Stimulated activated naive CD8-positive, alpha-beta T cell treated with anti-CD3 and anti-CD28 coated beads, Interleukin-15, Interleukin-2, amounts not matched to agents 100 ng/mL and 50 ng/mL, for 24 hours (primary cell): ENCODE measurements around the gene CTF1.
"Not testable (repeated sequence)": the region's sequence is repeated elsewhere in the genome, so short reads cannot be mapped to it uniquely, and the experiment has no call there.

Source experiments
- H3K27ac Mint-ChIP-seq: one replicate; pipeline ENCODE4 v1.8.0; 2021; ENCODE audit warnings: mild to moderate bottlenecking, mixed read lengths
- H3K27me3 Mint-ChIP-seq: one replicate; pipeline ENCODE4 v1.8.0; 2021; ENCODE audit warnings: mixed read lengths
- H3K36me3 Mint-ChIP-seq: one replicate; pipeline ENCODE4 v1.8.0; 2021; ENCODE audit warnings: low read depth, mixed read lengths
- H3K4me1 Mint-ChIP-seq: one replicate; pipeline ENCODE4 v1.8.0; 2021; ENCODE audit warnings: low read depth, mixed read lengths
- H3K4me3 Mint-ChIP-seq: one replicate; pipeline ENCODE4 v1.8.0; 2021; ENCODE audit warnings: mild to moderate bottlenecking, mixed read lengths
- H3K9me3 Mint-ChIP-seq: one replicate; pipeline ENCODE4 v1.8.0; 2021; ENCODE audit warnings: mixed read lengths

CTF1 gene

DNA sequence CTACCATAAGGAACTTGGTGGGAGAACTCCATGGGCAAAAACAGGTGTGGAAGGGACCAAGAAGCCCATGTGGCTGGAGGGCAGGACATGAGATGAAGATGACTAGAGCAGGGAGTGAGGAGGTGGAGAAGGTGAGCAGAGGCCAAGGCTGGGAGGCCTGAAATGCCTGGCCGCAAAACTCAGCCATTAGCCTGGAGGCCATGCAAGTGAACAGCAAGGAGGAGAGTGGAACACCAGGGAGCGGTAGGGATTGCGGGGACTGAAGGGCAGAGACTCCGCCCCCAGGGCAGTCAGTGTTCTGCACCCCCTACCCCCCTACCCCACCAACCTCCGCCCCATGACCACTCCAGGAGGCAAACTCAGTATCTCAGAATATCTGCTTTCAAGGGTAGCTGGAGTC is 19.5 kb upstream of the CTF1 start:
- Mint-ChIP-seq H3K4me3 (peak overlapping the region; percentile 96), H3K27ac (peak overlapping the region; percentile 96), H3K9me3 (no peaks in the 10 kb centered on the region), H3K4me1 (peaks cover 35% of the 10 kb centered on the region), H3K36me3 (peaks cover 20% of the 10 kb centered on the region), H3K27me3 (no peaks in the 10 kb centered on the region)

DNA sequence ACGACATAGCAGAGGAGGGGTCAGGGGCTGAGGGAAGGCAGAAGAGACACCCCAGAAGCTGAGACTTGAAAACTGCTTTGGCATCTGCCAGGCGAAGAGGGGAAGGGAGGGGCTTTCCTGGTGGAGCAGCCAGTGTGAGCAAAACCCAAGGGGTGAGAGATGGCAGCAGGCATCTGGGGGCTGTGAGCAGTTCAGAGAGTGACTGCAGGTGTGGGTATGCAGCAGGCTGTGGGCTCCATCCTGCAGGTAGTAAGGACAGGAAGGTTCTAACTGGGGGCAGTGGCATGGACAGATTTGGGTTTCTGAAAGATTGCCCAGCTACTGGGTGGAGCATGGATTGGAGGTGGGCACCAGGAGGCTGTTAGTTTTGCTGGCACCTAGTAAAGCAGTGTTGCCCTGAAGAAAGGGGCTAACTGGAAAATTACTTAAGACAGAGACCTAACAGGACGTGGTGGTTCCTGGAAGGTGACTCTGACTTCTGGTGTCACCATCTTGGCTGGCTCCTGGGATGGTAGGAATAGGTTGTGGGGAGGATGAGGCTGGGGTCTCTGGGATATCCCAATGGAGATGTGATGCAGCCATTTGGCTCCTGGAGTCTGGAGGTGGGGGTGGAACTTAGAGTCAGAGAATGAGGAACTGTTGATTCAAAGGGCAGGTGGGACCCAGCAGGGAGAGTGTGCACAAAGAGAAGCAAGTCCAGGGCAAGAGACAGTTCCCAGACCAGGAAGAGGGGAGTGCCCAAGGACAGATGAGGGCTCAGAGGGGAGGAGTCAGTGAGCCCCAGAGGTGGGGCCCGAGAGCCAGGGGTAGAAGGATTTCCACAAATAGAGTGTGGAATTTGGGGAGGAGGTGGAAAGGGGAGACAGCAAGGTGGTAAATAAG is 13.7 kb upstream of the CTF1 start:
- Mint-ChIP-seq H3K36me3 (peaks cover 29% of the 10 kb centered on the region), H3K27me3 (no peaks in the 10 kb centered on the region), H3K4me1 (peaks cover 27% of the 10 kb centered on the region), H3K27ac (peak overlapping the region; percentile 78), H3K4me3 (no peak overlapping the region), H3K9me3 (no peaks in the 10 kb centered on the region)

DNA sequence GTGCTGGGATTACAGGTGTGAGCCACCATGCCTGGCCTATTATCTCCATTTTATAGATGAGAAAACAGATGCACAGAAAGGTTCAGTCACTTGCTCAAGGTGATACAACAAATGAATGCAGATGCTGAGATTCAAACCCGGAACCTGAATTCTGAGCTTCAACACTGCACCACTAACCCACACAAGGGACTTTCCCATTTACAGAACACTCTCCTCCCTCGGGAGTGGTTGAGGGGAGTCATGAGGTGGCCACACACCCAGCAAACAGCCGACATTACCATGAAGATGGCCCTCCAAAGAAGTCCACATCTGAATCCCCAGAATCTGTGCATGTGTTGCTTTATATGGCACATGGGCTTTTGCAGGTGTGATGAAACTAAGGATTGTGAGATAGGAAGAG is 11.7 kb upstream of the CTF1 start:
- peak overlapping the region; percentile 82 for H3K27ac Mint-ChIP-seq
- no peaks in the 10 kb centered on the region for H3K27me3 Mint-ChIP-seq
- H3K9me3 Mint-ChIP-seq = no peaks in the 10 kb centered on the region
- H3K4me1 Mint-ChIP-seq = peaks cover 27% of the 10 kb centered on the region
- peaks cover 30% of the 10 kb centered on the region for H3K36me3 Mint-ChIP-seq
- H3K4me3 Mint-ChIP-seq = peak overlapping the region; percentile 31

DNA sequence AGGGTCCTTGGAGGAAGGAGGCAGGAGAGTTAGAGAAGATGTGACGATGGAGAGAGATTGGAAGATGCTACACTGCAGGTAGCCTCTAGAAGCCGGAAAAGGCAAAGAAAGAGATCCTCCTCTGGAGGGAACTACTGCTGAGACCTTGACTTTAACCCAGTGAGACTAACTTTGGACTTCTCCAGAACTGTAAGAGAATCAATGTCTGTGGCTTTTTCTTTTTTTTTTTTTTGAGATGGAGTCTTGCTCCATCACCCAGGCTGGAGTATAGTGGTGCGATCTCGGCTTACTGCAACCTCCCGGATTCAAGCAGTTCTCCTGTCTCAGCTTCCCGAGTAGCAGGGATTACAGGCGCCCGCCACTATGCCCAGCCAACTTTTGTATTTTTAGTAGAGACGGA is 11.2 kb upstream of the CTF1 start:
- Mint-ChIP-seq H3K27me3 (no peaks in the 10 kb centered on the region), H3K27ac (peak overlapping the region; percentile 82), H3K4me3 (peak overlapping the region; percentile 31), H3K36me3 (peaks cover 33% of the 10 kb centered on the region), H3K4me1 (peaks cover 27% of the 10 kb centered on the region), H3K9me3 (no peaks in the 10 kb centered on the region)

DNA sequence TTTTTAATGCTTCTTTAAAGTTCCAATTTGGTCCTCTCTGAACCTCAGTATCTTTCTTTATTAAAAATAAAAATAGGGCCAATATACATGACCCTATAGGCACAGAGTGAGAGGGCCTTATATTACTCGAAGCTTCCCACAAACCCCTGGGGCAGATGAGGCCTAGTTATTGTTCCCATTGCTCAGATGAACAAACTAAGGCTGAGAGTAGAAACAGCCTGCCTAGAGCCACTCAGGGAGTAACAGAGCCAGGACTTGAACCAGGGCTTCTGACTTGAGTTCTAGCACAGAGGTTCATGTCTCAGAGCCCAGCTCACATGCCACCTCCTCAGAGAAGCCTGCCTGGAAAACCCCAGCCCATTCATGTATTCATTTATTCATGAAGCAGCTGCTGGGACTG is 10.3 kb upstream of the CTF1 start:
- H3K36me3 Mint-ChIP-seq = peaks cover 34% of the 10 kb centered on the region
- no peaks in the 10 kb centered on the region for H3K27me3 Mint-ChIP-seq
- H3K9me3 Mint-ChIP-seq = no peaks in the 10 kb centered on the region
- no peak overlapping the region for H3K4me3 Mint-ChIP-seq
- H3K27ac Mint-ChIP-seq = peak overlapping the region; percentile 51
- peaks cover 27% of the 10 kb centered on the region for H3K4me1 Mint-ChIP-seq

DNA sequence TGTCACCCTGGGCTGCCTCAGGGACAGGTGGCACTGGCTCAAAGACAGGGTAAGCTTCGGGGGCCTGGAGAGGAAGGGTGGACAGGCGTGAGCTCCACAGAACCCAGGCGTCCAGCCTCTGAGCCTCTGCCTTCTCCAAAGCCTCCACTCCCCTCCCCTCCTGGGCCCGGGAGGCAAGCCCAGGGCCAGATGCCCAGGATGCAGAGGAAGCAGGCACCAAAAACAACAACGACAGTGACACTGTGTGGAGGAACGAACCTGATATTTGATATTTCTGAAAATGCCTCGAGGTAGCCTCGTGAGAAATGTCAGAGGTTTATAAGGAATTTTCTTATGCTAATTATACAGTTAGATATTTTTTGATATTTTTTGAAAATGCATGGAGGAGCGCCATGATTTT is 8.5 kb upstream of the CTF1 start:
- Mint-ChIP-seq H3K27me3 (no peaks in the 10 kb centered on the region), H3K27ac (no peak overlapping the region), H3K4me3 (no peak overlapping the region), H3K36me3 (peaks cover 35% of the 10 kb centered on the region), H3K4me1 (peaks cover 30% of the 10 kb centered on the region), H3K9me3 (no peaks in the 10 kb centered on the region)

DNA sequence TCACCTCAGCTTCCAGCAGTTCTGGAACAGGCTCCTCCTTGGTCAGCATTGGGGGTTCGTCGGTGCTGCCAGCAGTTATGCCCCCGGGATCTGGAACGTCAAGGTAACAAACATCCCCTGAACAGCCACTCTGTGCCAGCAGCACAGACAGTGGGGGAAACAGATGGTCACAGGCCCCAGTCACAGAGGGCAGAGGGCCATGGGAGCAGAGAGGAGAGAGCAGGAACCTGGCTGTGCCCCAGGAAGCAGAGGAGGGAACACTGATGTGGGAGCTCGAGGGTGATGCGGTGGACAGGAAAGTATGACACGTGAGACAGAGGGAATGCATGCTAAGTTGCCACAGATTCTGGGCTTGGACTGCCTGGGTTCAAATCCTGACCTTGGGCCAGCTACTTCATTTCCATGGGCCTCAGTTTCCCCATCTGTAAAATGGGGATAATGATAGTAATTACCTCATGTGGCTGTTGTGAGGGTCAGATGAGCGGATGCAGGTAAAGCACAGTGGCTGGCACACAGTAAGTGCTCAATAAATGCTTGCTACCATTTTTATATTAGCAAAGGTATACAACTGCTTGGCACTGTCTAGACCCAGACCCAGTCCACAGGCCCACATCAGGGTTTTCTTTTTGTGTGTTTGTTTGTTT is 7.4 kb upstream of the CTF1 start:
- H3K4me1 Mint-ChIP-seq = peaks cover 32% of the 10 kb centered on the region
- peaks cover 33% of the 10 kb centered on the region for H3K36me3 Mint-ChIP-seq
- H3K27me3 Mint-ChIP-seq = no peaks in the 10 kb centered on the region
- no peak overlapping the region for H3K4me3 Mint-ChIP-seq
- no peaks in the 10 kb centered on the region for H3K9me3 Mint-ChIP-seq
- no peak overlapping the region for H3K27ac Mint-ChIP-seq

DNA sequence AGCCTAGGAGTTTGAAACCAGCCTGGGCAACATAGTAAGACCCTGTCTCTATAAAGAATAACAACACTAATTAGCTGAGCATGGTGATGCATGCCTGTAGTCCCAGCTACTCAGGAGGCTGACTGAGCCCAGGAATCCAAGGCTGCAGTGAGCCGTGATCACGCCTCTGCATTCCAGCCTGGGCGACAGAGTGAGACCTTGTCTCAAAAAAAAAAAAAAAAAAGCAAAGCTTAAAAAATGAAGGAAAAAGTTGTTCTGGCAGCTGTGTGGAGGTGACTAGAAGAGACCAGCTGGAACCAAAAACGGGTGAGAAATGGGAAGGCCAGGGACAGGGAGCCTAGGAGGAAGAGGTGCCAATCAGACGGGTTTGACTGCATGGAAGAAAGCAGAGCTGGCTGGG is 6.7 kb upstream of the CTF1 start:
- Mint-ChIP-seq H3K9me3 (no peaks in the 10 kb centered on the region), H3K36me3 (peaks cover 32% of the 10 kb centered on the region), H3K27ac (no peak overlapping the region), H3K27me3 (no peaks in the 10 kb centered on the region), H3K4me3 (no peak overlapping the region), H3K4me1 (peaks cover 31% of the 10 kb centered on the region)

DNA sequence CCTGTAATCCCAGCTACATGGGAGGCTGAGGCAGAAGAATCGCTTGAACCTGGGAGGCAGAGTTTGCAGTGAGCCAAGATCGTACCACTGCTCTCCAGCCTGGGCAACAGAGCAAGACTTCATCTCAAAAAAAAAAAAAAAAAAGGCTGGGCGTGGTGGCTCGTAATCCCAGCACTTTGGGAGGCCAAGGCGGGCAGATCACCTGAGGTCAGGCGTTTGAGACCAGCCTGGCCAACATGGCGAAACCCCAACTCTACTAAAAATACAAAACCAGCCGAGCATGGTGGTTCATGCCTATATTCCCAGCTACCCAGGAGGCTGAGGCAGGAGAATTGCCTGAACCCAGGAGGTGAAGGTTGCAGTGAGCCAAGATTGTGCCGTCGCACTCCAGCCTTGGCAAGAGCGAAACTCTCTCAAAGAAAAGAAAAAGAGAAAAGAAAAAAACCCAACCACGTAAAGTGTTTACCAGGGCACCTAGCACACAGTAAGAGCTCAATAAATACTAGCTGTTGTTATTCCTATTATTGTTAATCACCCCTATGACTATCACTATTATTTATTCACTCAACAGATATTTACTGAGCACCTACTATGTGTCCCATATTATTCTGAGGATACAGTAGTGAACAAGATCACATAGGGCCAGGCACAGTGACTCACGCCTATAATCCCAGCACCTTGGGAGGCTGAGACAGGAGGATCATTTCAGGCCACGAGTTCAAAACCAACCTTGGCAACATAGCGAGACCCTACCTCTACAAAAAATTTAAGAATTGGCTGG is 5.2 kb upstream of the CTF1 start:
- not testable (repeated sequence) for H3K9me3 Mint-ChIP-seq, H3K27ac Mint-ChIP-seq, H3K4me3 Mint-ChIP-seq, H3K27me3 Mint-ChIP-seq
- peaks cover 23% of the 10 kb centered on the region for H3K36me3 Mint-ChIP-seq
- peaks cover 41% of the 10 kb centered on the region for H3K4me1 Mint-ChIP-seq

DNA sequence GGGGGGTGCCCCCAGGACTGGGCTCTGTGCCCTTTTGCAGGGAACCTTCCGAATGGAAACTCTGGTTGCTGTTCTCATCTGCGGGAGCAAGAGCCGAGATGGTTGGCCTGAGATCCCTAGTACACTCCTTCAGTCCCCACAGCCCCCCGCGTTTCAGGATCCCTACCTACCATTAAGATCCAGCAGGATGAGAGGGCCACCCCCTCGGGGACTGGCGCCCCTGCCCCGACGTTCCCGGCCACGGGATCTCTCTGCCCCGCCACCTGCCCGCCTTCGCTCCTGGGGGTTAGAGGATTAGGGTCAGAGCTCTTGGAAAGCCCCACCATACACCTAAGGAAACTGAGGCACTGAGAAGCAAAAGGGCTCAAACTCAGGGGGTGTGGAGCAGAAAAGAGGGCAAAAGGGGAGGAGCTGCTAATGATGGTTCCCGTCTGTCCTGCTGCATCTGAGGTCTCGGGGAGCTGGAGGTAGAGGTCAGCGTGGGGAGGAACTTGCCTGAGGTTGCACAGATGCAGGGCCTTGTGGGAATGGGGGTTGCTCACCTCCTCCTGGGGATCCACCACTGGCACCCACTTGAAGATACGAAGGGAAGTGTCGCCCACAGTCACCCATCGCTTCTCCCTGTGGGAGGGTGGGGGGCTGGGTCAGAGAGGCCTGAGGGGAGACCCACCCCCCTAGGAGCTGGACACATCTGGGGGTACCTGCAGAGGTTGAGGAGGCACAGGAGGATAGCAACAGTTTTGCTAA is 3.6 kb upstream of the CTF1 start:
- H3K4me3 Mint-ChIP-seq = peak overlapping the region; percentile 89
- H3K27me3 Mint-ChIP-seq = no peaks in the 10 kb centered on the region
- H3K27ac Mint-ChIP-seq = peak overlapping the region; percentile 79
- H3K4me1 Mint-ChIP-seq = peaks cover 49% of the 10 kb centered on the region
- no peaks in the 10 kb centered on the region for H3K9me3 Mint-ChIP-seq
- H3K36me3 Mint-ChIP-seq = peaks cover 18% of the 10 kb centered on the region

DNA sequence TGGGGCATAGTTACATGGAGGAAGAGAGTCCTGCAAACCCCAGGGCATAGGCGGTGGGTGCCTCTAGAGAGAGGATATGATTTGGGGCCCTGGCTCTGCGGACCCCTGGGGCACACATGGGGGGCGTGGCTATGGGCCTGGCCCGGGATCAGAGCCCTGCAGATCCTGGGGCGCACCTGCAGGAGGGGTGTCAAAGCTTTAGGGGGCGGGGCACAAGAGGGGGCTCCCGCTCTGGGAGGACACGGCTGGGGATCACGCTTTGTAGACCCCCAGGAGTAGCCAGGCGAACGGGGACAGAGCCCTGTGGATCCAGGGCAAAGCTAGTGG is 3.0 kb upstream of the CTF1 start:
- H3K27me3 Mint-ChIP-seq = no peaks in the 10 kb centered on the region
- H3K9me3 Mint-ChIP-seq = no peaks in the 10 kb centered on the region
- peak overlapping the region; percentile 89 for H3K4me3 Mint-ChIP-seq
- peaks cover 49% of the 10 kb centered on the region for H3K4me1 Mint-ChIP-seq
- H3K27ac Mint-ChIP-seq = peak overlapping the region; percentile 79
- peaks cover 18% of the 10 kb centered on the region for H3K36me3 Mint-ChIP-seq

DNA sequence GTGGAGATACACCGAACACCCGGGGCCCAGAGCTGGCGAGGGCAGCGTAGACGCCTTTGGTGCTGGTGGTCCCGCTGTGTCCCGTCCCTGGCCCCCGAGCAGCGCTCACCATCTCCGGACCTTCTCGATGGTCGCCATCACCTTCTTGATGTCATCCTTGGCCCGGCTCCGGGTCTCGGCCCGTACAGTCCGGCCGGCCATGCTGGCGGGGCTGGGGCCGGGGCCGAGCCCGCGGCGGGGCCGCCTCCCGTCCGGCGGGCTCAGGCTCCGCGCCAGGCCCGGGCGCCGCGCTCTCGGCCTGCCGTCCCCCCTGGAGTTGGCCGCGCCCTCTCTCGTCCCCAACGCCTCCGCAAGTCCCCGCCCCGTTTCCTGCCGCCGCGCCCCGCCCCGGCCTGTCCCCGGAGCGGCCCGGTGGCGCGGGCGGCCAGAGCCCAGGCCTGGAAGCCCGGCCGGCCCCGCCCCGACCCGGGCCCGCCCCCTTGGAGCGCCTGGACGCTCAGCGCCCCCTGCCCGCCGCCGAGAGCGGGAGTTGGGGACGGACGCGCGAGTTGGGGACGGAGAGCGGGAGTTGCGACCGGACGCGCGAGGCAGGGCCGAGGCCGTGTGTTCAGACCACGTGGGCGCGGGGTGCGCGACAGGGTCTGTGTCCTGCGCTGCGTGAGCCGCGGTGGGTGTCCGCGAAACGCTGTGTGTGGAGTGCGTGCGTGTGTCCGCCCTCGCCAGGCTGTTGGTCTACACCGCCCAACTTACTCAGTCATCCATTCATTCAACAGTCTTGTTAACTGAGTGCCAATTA is 2.5 kb upstream of the CTF1 start, which contains the start of gene BCL7C:
TSS of gene BCL7C (minus strand) at position 334 of the 796 bp plus-strand sequence. CDS start at position 201, 133 bp downstream.
- Mint-ChIP-seq H3K27me3 (no peaks in the 10 kb centered on the region), H3K9me3 (no peaks in the 10 kb centered on the region), H3K27ac (peak within 1 kb of the TSS; percentile 79), H3K4me1 (peaks cover 49% of the 10 kb centered on the region), H3K36me3 (peaks cover 13% of the 10 kb centered on the region), H3K4me3 (peak within 1 kb of the TSS; percentile 89)

DNA sequence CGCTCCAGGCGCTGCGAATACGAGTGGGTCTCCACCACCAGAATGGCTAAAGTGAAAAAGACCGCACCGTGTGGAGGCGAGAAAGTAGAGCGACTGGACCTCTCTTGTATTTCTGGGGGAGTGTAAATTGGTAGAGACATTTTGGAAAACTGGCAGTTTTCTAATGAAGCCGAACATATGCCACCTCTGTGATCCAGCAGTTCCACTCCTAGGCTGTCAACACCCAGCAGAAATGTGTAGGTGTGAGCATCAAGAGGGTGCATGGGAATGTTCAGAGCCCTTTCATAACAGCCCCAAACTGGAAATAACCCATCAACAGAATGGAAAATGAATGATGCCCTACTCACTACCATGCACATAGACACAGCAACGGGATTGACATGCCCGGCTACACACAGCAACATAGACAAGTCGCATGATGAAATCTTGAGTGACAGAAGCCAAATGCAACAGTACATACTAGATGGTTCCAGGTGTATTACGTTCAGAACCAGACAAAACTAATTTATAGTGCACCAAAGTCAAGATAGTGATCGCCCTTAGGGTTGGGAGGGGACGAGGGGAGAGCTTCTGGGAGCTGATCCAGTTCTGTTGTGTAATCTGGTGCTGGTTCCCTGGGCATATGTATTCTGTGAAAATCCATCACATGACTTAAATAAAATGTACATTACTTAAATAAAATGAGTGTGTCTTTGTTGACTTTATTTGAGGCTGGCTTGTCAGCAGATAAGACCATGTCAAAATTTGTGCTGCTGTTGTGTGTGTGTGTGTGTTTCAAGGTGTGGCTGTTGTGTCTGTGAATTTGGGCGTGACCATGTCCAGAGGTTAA is 1.7 kb upstream of the CTF1 start:
- Mint-ChIP-seq H3K36me3 (peaks cover 9% of the 10 kb centered on the region), H3K4me3 (peak overlapping the region; percentile 77), H3K27me3 (no peaks in the 10 kb centered on the region), H3K9me3 (no peaks in the 10 kb centered on the region), H3K27ac (peak overlapping the region; percentile 79), H3K4me1 (peaks cover 49% of the 10 kb centered on the region)
